GM12878 (cell line): Measurements from ENCODE around the gene B9D2. TPM values are rescaled to one million over a fixed set of nuclear protein-coding genes. Genes with fewer than 3 reads are reported as not detected.

Source experiments
- BCL3 ChIP-seq: IDR thresholded peaks from 2 replicates; pipeline ENCODE4 v1.6.1; 2011; ENCODE audit warnings: borderline replicate concordance, low read depth, mild to moderate bottlenecking, moderate library complexity, low read length; ENCODE audit not compliant: insufficient read depth, poor library complexity, severe bottlenecking
- BCLAF1 ChIP-seq: fragments of 450-650 bp; IDR thresholded peaks from 2 replicates; pipeline ENCODE4 v1.6.1; 2017; ENCODE audit warnings: antibody characterized with exemption, mild to moderate bottlenecking, moderate library complexity
- EED ChIP-seq: sonication (generic); IDR thresholded peaks from 2 replicates; pipeline ENCODE4 v1.6.1; 2016; ENCODE audit warnings: antibody characterized with exemption, low read depth
- EZH2 ChIP-seq: IDR thresholded peaks from 2 replicates; pipeline ENCODE4 v1.6.1; 2012; ENCODE audit warnings: low read depth, mild to moderate bottlenecking, control low read depth, inconsistent platforms, low read length, borderline replicate concordance; ENCODE audit not compliant: control insufficient read depth
- IKZF1 ChIP-seq: fragments of 450-650 bp; conservative IDR thresholded peaks from 2 replicates; pipeline ENCODE4 v1.6.1; 2017; ENCODE audit warnings: antibody characterized with exemption, mild to moderate bottlenecking
- MLLT1 ChIP-seq: fragments of 450-650 bp; IDR thresholded peaks from 2 replicates; pipeline ENCODE4 v1.6.1; 2016; ENCODE audit warnings: mild to moderate bottlenecking
- MTA3 ChIP-seq: IDR thresholded peaks from 2 replicates; pipeline ENCODE4 v1.6.1; 2012; ENCODE audit warnings: low read length, inconsistent platforms, borderline replicate concordance
- PML ChIP-seq: IDR thresholded peaks from 2 replicates; pipeline ENCODE4 v1.6.1; 2012; ENCODE audit warnings: low read length, inconsistent platforms
- POLR2AphosphoS5 ChIP-seq: IDR thresholded peaks from 2 replicates; pipeline ENCODE4 v1.6.1; 2011; ENCODE audit warnings: mild to moderate bottlenecking, low read length, inconsistent platforms
- RB1 ChIP-seq: fragments of 450-650 bp; formaldehyde crosslinking; IDR thresholded peaks from 2 replicates; pipeline ENCODE4 v1.6.1; 2017; ENCODE audit warnings: mild to moderate bottlenecking, borderline replicate concordance
- RCOR1 ChIP-seq: conservative IDR thresholded peaks from 2 replicates; pipeline ENCODE4 v1.6.1; 2012; ENCODE audit warnings: low read depth, low read length, improper control_type of control experiment
- RELB ChIP-seq: fragments of 450-650 bp; IDR thresholded peaks from 2 replicates; pipeline ENCODE4 v1.6.1; 2017; ENCODE audit warnings: low read depth, mild to moderate bottlenecking, moderate library complexity
- SMARCA5 ChIP-seq: fragments of 450-650 bp; IDR thresholded peaks from 2 replicates; pipeline ENCODE4 v1.6.1; 2017; ENCODE audit warnings: mild to moderate bottlenecking
- WRNIP1 ChIP-seq: IDR thresholded peaks from 2 replicates; pipeline ENCODE4 v1.6.1; 2011; ENCODE audit warnings: low read depth, low read length, improper control_type of control experiment, borderline replicate concordance
- YY1 ChIP-seq: IDR thresholded peaks from 2 replicates; pipeline ENCODE4 v1.6.1; 2011; ENCODE audit warnings: low read depth, mild to moderate bottlenecking, low read length
- ZBTB33 ChIP-seq: fragments of 450-650 bp; IDR thresholded peaks from 2 replicates; pipeline ENCODE4 v1.6.1; 2017; ENCODE audit warnings: mild to moderate bottlenecking
- polyA plus RNA-seq, 11 experiments: library from polyadenylated mRNA; depleted of rRNA in 4 of 11; unstranded in 6 of 11; stranded (reverse) in 5 of 11; fragments of >200 nt; fragmentation: Nextera tagmentation in 4 of 11; fragmentation: Illumina TruSeq in 1 of 11; extraction: Ambion mirVana in 4 of 11; extraction: Trizol in 1 of 11; gene quantifications; 1 replicate in 1 of 11; 2 replicates in 10 of 11; pipeline versions ENCODE4 v1.2.1 to v1.2.3, GENCODE V29; 2011 to 2016; ENCODE audit warnings: inconsistent platforms in 2 of 11, missing spikeins in 2 of 11, low read depth in 1 of 11
- total RNA-seq, 4 experiments: library from RNA; depleted of rRNA in 3 of 4; stranded (reverse); fragments of >200 nt in 3 of 4; fragmentation: Illumina TruSeq in 1 of 4; extraction: Trizol in 1 of 4; gene quantifications; 2 replicates each; pipeline versions ENCODE4 v1.2.1 to v1.2.3, GENCODE V29; 2013 to 2021

Gene B9D2
- total and polyA plus RNA-seq, 10 of the 15 experiments (the other 5 are each of a cell fraction or from before 2014, with no cell fraction given): 2.4 to 12.4 (median 5.0) TPM

- TF ChIP-seq ZBTB33 (peak; percentile 72; the same call in 1 of the 2 replicates), YY1 (0 out of 2 replicates have a peak, but pooled peaks have one; percentile 42), RCOR1 (no peak), RB1 (peak; percentile 57; the same call in 1 of the 2 replicates), BCL3 (peak; percentile 8), RELB (peak; percentile 99), IKZF1 (peak; percentile 79; the same call in 1 of the 2 replicates), MLLT1 (0 out of 2 replicates have a peak, but pooled peaks have one; percentile 22), POLR2AphosphoS5 (peak; percentile 71), MTA3 (peak; percentile 76), EZH2 (no peak), BCLAF1 (no peak), SMARCA5 (no peak), EED (peak; percentile 66; the same call in 1 of the 2 replicates), WRNIP1 (no peak), PML (0 out of 2 replicates have a peak, but pooled peaks have one; percentile 22)
Measured at GRCh38 chr19:41308450-41309179, 55.3 kb downstream of the B9D2 start (continued).
